Left hindlimb (tissue), 1 donor: ENCODE data around the gene MAPK6.
A peak's percentile ranks its signal among the peaks of the same experiment; 100 is the strongest.
"Not testable (repeated sequence)": the region's sequence is repeated elsewhere in the genome, so short reads cannot be mapped to it uniquely, and the experiment has no call there.

Experiments
- DNase-seq: peaks from one replicate; pipeline ENCODE4 v3.0.0-alpha.2; 2018

MAPK6 gene

DNA sequence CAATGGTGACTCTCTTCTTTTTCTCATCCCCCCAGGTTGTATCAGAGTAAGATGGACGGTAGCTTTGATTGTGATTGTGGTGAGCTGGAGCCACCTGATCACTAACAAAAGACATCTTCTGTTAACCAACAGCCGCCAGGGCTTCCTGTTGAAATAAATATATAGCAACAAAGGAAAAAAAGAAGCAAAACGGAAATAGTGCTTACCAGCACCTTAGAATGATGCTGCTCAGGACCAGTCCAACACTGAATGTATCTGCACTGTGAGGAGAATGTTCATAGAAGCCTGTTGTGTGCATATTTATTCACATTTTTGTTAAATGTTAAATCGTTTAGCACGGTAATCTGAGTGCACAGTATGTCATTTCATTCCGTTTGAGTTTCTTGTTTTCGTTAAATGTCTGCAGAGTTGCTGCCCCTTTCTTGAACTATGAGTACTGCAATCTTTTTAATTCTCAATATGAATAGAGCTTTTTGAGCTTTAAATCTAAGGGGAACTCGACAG, 26.8 kb downstream of the MAPK6 start:
- not testable (repeated sequence) for DNase-seq

DNA sequence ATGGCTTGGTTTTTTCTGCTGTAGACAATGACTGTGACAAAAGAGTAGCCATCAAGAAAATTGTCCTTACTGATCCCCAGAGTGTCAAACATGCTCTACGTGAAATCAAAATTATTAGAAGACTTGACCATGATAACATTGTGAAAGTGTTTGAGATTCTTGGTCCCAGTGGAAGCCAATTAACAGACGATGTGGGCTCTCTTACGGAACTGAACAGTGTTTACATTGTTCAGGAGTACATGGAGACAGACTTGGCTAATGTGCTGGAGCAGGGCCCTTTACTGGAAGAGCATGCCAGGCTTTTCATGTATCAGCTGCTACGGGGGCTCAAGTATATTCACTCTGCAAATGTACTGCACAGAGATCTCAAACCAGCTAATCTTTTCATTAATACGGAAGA, 27.5 kb downstream of the MAPK6 start:
- DNase-seq, result not testable (repeated sequence)

- DNase-seq, result no peak
Measured at GRCh38 chr15:52050416-52050815, 31.4 kb downstream of the MAPK6 start.

- no peak for DNase-seq
Measured at GRCh38 chr15:52052066-52052935, 33.3 kb downstream of the MAPK6 start.

DNA sequence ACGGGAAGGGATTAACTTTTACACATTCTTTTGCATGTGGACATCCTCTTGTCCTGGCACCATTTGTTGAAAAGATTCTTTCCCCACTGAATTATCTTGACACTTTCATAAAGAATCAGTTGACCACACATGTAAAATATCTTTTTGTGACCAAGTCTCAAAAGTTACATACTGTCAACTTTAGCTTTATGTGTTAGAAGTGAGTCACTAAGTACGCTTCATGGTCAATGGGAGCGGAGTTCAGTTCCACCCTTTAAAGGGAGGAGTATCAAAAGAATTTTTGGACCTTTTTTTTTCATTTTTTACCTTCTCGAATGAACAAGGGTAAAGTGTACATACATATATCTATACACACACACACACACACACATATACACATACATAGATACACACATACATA, 35.4 kb downstream of the MAPK6 start:
- no peak for DNase-seq

DNA sequence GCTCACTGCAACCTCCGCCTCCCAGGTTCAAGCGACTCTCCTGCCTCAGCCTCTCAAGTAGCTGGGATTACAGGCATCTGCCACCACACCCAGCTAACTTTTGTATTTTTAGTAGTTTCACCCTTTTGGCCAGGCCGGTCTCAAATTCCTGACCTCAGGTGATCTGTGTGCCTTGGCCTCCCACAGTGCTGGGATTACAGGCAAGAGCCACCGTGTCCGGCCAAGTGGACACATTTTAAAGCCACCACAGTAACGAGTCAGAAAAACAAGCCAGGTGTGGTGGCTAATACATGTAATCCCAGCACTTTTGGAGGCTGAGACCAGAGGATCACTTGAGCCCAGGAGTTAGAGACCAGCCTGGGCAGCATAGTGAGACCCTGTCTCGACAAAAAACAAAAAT, 35.8 kb downstream of the MAPK6 start:
- DNase-seq, result not testable (repeated sequence)

DNA sequence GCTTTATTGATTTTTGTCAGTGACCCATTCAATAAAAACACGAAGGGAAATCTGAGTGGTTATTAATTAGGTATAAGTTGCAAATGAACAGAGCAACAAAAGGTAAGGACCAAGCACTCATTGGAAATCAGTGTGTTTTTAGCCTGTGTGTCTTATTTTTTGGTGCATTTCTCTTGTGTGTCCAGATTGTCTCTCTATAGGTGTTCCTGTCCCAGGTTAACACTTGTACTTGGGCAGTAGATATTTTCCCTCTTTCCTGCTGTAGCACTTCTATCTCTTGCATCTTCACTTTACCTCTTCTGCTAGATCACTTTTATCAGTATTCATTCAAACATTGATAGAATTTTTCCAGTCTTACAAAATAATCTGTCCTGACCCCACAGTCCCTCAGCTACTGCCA, 37.0 kb downstream of the MAPK6 start:
- DNase-seq, result no peak

DNA sequence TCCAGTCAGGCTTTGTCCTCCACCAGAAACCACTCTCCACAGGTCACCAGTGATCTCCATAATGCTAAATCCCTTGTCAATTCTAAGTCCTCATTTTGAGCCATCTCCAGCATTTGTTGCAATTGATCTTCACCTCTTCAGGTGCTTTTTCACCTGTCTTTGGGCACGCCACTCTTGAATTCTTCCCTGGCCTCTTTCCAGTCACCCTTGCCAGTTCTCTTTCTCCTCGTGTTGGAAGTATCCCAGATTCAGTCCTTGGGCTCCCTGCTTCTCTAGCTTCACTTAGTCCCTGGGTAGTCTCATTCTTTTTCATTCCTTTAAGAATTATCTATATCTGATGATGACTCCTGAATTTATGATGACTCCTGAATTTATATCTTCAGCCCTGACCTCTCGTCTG, 37.5 kb downstream of the MAPK6 start:
- DNase-seq, result no peak

DNA sequence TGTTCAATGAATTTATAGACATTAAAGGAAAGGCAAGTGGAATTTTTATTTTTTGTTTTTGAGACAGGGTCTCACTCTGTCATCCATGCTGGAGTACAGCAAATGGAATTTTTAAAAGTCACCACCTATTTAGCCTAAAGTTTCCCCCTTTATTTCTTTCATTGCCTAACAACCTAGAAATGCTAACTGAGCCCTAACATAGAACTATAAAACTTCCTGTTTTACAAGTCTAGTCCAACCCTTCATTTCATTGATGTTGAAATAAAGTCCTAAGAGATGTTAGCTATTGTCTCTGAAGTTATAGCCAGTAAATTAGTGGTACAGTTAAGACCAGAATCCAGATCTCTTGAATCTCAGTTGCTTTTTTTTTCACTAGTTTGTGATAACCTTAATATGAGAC, 39.0 kb downstream of the MAPK6 start:
- DNase-seq, result no peak

GRCh38 chr15:52060501-52060900, 41.5 kb downstream of the MAPK6 start:
- no peak for DNase-seq

DNA sequence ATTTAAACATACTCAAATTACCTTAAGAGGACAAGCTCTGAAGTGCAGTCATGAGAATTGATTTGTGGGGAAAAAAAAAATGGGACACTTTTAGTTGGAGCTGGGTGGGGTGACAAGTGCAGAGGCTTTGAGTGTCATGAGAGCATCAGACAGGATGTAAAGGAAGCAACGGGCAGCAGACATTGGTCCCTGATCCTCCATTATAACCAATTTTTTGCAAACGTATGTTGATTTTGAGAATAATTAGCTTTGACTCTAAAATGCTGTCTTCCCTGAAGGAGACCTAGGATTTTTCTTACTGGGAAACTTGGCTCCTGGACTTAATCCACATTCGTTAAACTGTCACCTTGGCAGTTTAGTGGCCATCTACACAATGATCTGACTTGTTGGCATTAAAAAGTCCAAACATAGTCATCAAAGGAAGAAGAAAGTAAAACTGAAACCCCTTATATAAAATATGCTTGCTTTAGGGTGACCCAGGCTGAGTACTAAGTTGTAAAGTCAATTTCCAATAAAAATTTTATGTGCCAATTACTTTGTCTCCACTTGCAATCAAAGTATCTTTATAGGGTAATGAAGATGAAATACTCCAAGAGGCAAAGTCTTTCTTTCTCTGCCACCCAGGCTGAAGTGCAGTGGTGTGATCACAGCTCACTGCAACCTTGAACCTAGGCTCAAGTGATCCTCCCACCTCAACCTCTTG, 48.0 kb downstream of the MAPK6 start:
- DNase-seq, result no peak

- no peak for DNase-seq
Measured at GRCh38 chr15:52067545-52067926, 48.5 kb downstream of the MAPK6 start.

GRCh38 chr15:52068004-52068615, 49.1 kb downstream of the MAPK6 start:
- DNase-seq, result no peak

- no peak for DNase-seq
Measured at GRCh38 chr15:52069559-52069958, 50.5 kb downstream of the MAPK6 start.

GRCh38 chr15:52071570-52071969, 52.6 kb downstream of the MAPK6 start:
- no peak for DNase-seq

DNA sequence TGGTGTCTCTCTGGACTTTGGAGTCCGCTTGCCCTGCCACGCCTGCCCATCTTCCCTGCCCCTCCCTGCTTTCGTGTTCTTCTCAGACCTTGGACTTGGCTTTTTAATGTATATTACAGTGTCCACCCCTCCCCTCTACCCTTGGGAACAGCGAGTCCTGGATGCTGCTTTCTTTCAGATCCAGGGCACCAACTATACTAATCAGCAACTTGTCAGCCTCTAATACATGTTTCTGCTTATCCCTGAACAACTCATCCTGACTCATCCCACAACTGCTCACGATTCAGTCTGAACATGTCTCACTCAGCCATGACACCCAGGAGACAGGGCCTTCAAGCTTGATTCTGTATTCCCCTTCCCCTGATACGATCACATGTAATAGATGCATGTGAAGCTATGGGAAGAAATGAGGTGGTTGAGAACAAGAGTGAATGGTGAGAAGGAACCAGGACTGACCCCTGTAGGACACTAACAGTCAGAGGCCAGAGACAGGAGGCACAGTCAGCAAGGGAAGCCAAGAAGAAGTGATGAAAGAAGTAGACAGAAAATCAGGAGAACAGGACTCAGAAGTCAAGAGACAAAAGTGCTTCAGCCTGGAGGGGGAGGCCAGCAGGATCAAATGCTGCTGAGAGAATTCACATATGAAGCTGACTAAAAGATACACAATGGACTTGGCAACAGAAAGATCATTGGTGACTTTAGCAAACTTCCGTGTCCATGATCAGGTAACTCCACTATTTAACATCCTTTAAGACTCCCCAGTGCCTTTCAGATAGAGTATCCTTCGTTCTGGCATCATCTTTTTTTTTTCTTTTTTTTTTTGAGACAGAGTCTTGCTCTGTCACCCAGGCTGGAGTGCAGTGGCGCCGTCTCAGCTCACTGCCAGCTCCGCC, 58.1 kb downstream of the MAPK6 start:
- DNase-seq, result no peak

DNA sequence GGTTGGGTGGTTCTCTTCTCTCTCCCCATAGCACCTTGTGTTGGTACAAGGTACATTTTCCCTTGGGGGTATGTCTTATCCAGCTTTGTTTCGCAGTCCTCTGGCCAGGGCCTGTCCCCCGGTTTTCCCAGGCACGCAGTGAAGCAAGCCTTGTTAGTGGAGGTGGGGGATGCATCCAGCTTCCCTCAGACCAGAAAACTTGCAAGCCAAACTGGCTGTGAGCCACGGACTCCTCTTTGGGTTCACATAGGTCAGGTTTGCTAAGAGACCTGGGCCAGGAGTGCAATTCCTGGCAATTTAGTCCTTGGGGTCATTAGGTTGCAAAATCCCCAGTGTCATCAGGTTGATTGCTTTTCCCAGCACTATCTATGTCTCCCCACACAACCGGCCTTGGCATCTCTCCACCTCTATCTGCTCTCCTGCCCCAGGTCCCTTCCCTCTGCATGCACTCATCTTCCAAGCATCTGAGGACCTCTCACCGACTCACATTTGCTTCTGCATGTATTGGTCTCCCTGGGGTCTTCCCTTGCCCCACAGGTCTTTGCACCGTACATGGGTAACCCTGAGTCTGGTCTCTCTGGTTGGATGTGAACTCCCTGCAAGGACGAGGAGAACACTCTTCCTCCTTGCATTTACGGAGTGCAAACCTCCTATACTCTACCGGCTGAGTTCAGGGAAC, 59.3 kb downstream of the MAPK6 start:
- no peak for DNase-seq

GRCh38 chr15:52078876-52079700, 60.1 kb downstream of the MAPK6 start:
- peak; percentile 52 for DNase-seq

DNA sequence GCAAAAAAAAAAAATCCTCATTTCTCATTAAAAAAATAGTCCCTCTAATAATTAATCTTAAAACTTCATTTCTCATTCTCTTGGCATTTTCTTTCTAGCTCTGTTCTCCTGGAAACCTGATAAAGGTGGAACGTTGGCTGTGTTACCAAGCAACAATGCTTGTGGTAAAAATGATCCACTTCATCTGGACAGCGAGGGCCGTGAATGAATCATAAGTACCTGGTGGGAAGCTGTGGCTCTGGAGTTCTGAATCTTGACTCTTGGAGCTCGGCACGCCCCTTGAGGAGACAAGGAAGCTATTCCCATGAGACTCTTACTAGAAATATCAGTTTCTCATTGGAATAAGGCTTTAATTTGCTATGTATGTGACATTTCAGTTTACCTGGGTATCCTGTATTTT, 61.0 kb downstream of the MAPK6 start:
- no peak for DNase-seq

GRCh38 chr15:52080706-52081392, 61.8 kb downstream of the MAPK6 start:
- DNase-seq, result no peak
